22Rv1 (cell line): ENCODE data around the gene INTS6.

Experiments used
- ZFX ChIP-seq: fragments of 450-650 bp; IDR thresholded peaks from 2 replicates; pipeline ENCODE4 v1.6.1; 2017; ENCODE audit warnings: antibody characterized with exemption, borderline replicate concordance
- TF ChIP-seq, protein P1 (sequence below): fragments of 450-650 bp; IDR thresholded peaks from 2 replicates; pipeline ENCODE4 v1.5.1; 2017; ENCODE audit warnings: mild to moderate bottlenecking

DNA sequence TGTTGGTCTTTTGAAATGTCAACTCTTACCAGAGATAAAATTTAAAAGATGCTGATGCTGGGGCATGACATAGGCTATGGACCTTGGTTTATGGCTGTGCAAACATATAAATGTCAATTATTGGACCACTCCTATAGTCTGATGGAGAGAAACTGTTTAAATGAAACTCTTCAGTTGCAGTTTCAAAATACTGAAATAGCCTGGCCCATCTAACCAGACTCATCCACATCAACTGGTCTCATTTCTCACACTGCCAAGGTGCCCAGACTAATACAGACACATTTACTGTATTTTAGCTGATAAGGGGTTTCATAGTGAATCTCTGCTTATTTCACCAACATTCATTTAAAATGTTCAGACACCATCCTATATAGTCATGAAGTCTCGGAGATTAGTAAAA lies 93.5 kb downstream of the INTS6 start:
- TF ChIP-seq, protein P1, sequence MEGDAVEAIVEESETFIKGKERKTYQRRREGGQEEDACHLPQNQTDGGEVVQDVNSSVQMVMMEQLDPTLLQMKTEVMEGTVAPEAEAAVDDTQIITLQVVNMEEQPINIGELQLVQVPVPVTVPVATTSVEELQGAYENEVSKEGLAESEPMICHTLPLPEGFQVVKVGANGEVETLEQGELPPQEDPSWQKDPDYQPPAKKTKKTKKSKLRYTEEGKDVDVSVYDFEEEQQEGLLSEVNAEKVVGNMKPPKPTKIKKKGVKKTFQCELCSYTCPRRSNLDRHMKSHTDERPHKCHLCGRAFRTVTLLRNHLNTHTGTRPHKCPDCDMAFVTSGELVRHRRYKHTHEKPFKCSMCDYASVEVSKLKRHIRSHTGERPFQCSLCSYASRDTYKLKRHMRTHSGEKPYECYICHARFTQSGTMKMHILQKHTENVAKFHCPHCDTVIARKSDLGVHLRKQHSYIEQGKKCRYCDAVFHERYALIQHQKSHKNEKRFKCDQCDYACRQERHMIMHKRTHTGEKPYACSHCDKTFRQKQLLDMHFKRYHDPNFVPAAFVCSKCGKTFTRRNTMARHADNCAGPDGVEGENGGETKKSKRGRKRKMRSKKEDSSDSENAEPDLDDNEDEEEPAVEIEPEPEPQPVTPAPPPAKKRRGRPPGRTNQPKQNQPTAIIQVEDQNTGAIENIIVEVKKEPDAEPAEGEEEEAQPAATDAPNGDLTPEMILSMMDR: no peak
- TF ChIP-seq ZFX: no peak
